WI38 (cell line): ENCODE measurements around the gene PTPRA.
"Not testable (repeated sequence)": the region's sequence is repeated elsewhere in the genome, so short reads cannot be mapped to it uniquely, and the experiment has no call there.

Experiments
- H3K4me3 ChIP-seq: 2 replicates; pipeline ENCODE4 v1.5.1; 2011; ENCODE audit warnings: low read depth, mild to moderate bottlenecking, control low read depth, low read length
- TF ChIP-seq, protein P1 (sequence below): IDR thresholded peaks from 2 replicates; pipeline ENCODE4 v1.5.1; 2012; ENCODE audit warnings: low read depth, mild to moderate bottlenecking, control low read depth, low read length

Gene PTPRA

DNA sequence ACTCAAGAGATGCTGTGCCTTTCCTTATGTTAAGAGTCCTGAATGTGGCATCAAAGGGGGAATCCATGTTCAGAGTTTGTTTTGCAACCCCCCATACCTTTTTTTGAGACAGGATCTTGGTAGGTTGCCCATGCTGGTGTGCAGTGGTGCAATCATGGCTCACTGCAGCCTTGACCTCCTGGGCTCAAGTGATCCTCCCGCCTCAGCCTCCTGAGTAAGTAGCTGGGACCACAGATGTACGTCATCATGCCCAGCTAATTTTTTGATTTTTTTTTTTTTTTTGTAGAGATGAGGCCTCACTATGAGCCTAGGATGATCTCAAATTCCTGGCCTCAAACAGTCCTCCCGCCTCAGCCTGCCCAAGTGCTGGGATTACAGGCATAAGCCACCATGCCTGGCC is 16.5 kb downstream of the PTPRA start:
- no peak overlapping the region for H3K4me3 ChIP-seq
- TF ChIP-seq, protein P1, sequence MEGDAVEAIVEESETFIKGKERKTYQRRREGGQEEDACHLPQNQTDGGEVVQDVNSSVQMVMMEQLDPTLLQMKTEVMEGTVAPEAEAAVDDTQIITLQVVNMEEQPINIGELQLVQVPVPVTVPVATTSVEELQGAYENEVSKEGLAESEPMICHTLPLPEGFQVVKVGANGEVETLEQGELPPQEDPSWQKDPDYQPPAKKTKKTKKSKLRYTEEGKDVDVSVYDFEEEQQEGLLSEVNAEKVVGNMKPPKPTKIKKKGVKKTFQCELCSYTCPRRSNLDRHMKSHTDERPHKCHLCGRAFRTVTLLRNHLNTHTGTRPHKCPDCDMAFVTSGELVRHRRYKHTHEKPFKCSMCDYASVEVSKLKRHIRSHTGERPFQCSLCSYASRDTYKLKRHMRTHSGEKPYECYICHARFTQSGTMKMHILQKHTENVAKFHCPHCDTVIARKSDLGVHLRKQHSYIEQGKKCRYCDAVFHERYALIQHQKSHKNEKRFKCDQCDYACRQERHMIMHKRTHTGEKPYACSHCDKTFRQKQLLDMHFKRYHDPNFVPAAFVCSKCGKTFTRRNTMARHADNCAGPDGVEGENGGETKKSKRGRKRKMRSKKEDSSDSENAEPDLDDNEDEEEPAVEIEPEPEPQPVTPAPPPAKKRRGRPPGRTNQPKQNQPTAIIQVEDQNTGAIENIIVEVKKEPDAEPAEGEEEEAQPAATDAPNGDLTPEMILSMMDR: no peak

DNA sequence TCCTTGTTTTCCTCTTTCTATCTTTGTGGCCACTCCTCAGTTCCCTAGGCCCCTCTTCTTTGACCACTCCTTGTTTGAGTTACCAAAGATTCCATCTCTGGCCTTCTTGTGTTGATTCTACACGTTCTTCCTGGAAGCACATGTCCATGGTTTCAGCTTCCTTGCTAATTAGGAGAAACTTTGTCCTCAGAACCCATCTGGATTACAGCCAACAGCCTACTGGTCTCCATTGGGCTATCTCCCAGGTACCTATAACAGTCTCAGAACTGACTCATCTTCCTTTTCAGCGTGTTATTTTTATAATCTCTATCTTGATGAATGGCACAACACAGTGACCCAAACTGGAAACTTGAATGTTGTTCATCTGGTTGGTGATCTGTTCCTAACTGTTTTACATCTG is 17.5 kb downstream of the PTPRA start:
- TF ChIP-seq, protein P1: no peak
- H3K4me3 ChIP-seq: no peak overlapping the region

DNA sequence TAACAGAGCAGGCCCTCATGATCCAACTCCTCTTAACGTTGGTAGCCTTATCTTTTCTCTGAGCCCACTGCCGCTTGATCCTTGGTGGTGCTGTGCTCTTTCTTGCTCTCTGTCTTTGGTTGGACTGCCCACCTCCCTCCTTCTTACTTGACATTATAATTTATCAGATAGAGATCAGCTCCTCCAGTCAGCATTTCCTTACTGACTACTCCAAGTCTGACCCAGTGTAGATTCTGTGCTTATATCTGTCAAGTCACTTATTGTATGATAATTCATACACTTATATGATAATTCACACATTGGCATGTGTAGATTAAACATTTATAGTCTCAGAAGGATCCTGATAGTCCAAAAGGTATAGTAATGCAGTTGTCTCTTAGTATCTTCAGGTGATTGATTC is 18.1 kb downstream of the PTPRA start:
- no peak overlapping the region for H3K4me3 ChIP-seq
- TF ChIP-seq, protein P1: no peak

DNA sequence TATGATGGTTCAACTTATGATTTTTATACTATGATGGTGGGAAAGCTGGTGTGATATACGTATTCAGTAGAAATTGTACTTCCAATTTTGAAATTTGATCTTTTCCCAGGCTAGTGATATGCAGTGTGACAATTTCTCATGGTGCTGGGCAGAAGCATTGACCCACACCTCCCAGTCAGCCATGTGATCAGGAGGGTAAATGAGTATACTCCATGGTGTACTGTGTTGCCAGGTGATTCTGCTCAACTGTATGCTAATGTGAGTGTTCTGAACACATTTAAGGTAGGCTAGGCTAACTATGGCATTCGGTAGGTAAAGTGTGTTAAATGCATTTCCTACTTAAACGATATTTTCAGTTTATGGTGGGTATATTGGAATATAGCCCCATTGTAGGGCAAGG is 19.1 kb downstream of the PTPRA start:
- no peak overlapping the region for H3K4me3 ChIP-seq
- TF ChIP-seq, protein P1: no peak

DNA sequence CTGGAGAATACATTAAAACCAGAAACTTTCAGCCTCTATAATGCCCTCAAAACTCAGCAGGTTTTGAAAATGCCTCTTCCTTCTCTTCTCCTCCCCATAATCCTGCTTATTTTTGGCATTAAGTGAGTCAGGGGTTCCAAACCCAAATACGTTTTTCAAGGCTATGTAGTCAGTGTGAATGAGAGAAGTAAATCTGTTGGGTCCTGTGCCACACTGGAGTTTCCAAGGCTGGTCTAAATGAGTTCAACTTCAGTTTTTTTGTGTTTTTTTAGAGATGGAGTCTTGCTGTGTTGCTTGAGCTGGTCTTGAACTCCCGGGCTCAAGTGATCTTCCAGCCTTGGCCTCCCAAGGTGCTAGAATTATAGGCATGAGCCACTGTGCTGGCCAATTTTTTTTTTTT is 20.9 kb downstream of the PTPRA start:
- TF ChIP-seq, protein P1: no peak
- H3K4me3 ChIP-seq: no peak overlapping the region

DNA sequence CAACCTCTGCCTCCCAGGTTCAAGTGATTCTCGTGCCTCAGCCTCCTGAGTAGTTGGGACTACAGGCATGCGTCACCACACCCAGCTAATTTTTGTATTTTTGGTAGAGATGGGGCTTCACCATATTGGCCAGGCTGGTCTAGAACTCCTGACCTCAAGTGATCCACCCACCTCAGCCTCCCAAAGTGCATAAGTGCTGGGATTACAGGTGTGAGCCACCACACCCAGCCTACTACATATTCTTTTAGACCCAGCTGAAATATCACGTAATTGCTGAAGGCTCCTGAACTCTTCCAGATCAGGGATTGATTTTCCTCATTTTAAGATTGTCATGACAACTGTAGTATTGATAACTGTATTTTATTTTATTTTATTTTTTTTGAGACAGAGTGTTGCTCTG is 21.9 kb downstream of the PTPRA start:
- H3K4me3 ChIP-seq: not testable (repeated sequence)

DNA sequence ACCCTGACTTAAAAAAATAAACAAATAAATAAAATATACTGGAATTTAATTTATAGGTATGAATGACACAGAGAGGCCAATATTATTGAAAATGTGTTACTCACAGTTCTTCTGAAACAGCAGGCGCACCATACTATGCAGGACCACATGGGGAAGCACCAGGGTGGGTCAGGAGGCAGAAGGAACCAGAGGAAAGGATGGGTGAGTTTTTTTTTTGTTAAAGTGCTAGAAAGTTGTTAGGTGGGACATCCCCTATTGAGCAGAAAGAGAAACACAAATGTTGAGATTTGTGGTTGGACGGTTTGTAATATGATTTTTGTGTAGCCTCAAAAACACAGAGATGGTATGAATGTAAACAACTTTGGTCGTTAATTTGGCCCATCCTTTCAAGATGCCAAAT is 26.0 kb downstream of the PTPRA start:
- TF ChIP-seq, protein P1: no peak
- H3K4me3 ChIP-seq: no peak overlapping the region

DNA sequence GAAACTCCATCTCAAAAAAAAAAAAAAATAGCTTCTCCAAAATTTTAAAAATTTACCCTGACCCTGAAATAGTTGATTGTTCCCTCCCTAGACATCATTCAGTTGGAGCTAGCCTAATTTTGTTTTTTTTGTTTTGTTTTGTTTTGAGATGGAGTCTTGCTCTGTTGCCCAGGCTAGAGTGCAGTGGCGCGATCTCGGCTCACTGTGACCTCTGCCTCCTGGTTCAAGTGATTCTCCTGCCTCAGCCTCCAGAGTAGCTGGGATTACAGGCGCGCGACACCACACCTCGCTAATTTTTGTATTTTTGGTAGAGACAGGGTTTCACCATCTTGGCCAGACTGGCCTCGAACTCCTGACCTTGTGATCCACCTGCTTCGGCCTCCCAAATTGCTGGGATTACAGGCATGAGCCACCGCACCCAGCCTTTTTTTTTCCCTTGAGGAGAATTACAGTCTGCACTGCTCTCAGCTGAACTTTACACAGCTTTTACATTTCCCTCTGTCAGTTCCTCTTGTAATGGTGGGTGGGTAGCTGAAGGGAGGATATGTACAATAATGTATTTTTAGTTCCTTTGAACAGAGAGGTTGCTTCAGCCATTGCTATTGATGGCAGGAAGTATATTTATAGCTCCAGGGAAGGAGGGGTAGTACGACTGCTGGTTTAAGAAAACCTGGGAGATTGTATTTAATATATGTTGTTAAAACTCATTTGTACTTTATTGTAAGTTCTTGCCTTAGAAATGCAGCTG is 27.7 kb downstream of the PTPRA start:
- TF ChIP-seq, protein P1: no peak

More for the DNA sequence above, 27.7 kb downstream of the PTPRA start:
- no peak overlapping the region for H3K4me3 ChIP-seq
